Testis (tissue), 3 donors: Measurements from ENCODE around the gene MT1B. TPM values are rescaled to one million over a fixed set of nuclear protein-coding genes. Genes with fewer than 3 reads are reported as not detected.

ENCODE experiments used
- DNase-seq: peaks from one replicate; pipeline ENCODE4 v3.0.0-alpha.2; 2019
- H3K27ac ChIP-seq, 2 donors: fragments of 200-600 bp; sonication (generic); one replicate each; pipeline ENCODE4 v1.5.1; 2019
- H3K27me3 ChIP-seq: fragments of 200-600 bp; sonication (generic); one replicate; pipeline ENCODE4 v1.5.1; 2019
- H3K36me3 ChIP-seq: fragments of 200-600 bp; sonication (generic); one replicate; pipeline ENCODE4 v1.5.1; 2017; ENCODE audit warnings: low read depth; ENCODE audit errors: missing control alignments
- H3K4me1 ChIP-seq: fragments of 200-600 bp; sonication (generic); one replicate; pipeline ENCODE4 v1.5.1; 2019
- H3K4me3 ChIP-seq, 2 donors: fragments of 200-600 bp; sonication (generic); one replicate each; pipeline ENCODE4 v1.5.1; 2017 to 2019
- H3K9me3 ChIP-seq: fragments of 200-600 bp; sonication (generic); one replicate; pipeline ENCODE4 v1.5.1; 2017
- POLR2A ChIP-seq: fragments of 450-650 bp; IDR thresholded peaks from one replicate; pipeline ENCODE4 v1.6.1; 2017; ENCODE audit warnings: antibody characterized with exemption, mild to moderate bottlenecking, moderate library complexity
- WGBS, 2 donors: methylation state at CpG; one replicate each; pipeline ENCODE4 v1.1.5; 2018; 5-methylcytosine and 5-hydroxymethylcytosine counted together
- intact Hi-C: fragments of 100-400 bp; cut with DNase I; formaldehyde crosslinking; loops from one replicate; pipeline ENCODE4 v1.15.1; 2023; ENCODE audit warnings: low total_unique reads
- polyA plus RNA-seq: library from polyadenylated mRNA; stranded (reverse); fragments of 350-450 nt; fragmentation: Illumina TruSeq; extraction: RNeasy Lipid Tissue Mini Kit (QIAGEN cat#74804); gene quantifications from one replicate; pipeline ENCODE4 v1.2.3, GENCODE V29; 2014; ENCODE audit warnings: low read depth, low replicate concordance; ENCODE audit not compliant: insufficient read depth
- total RNA-seq, 2 donors: library from RNA; depleted of rRNA; stranded (reverse); fragments of >200 nt; gene quantifications; one replicate each; pipeline ENCODE4 v1.2.3, GENCODE V29; 2016
- TF ChIP-seq, protein P1 (sequence below), 3 experiments: fragments of 450-650 bp in 2 of 3; fragments of 200-600 bp in 1 of 3; sonication (generic) in 1 of 3; IDR thresholded peaks; one replicate each; pipeline ENCODE4 v1.5.1; 2016 to 2019; ENCODE audit warnings: antibody characterized with exemption in 3 of 3, mild to moderate bottlenecking in 2 of 3, moderate library complexity in 1 of 3

Gene MT1B
- total and polyA plus RNA-seq, 3 donors from 2014 or later = not detected

DNA sequence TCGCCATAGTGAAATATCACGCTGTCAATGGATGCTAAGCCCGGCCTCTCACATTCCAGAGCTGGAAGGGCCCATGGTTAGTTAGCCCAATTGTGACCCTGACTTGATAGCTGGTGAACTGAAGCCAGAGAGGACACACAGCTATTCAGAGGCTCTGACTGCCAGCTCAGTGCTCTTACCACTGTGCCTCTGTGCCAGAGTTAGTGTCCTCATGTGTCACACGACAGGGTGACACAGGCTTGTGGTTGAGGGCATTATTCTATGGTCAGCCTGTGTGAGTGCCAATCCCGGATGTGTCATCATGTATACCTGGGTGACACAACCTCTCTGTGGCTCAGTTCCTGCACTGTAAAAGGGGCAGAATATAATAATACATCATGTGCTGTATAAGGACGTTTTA lies 28.1 kb downstream of the MT1B start:
- no peak for DNase-seq
- 89 to 93% methylated on average over 5 to 6 of the region's 6 CpGs for WGBS, 2 donors
- H3K4me1 ChIP-seq = peaks cover 16% of the 10 kb centered on the region
- intact Hi-C loops = no loop called here
- H3K27ac ChIP-seq = no peak overlapping the region
- no peaks in the 10 kb centered on the region for H3K27me3 ChIP-seq
- no peaks in the 10 kb centered on the region for H3K9me3 ChIP-seq
- TF ChIP-seq POLR2A = no peak
- TF ChIP-seq, protein P1, sequence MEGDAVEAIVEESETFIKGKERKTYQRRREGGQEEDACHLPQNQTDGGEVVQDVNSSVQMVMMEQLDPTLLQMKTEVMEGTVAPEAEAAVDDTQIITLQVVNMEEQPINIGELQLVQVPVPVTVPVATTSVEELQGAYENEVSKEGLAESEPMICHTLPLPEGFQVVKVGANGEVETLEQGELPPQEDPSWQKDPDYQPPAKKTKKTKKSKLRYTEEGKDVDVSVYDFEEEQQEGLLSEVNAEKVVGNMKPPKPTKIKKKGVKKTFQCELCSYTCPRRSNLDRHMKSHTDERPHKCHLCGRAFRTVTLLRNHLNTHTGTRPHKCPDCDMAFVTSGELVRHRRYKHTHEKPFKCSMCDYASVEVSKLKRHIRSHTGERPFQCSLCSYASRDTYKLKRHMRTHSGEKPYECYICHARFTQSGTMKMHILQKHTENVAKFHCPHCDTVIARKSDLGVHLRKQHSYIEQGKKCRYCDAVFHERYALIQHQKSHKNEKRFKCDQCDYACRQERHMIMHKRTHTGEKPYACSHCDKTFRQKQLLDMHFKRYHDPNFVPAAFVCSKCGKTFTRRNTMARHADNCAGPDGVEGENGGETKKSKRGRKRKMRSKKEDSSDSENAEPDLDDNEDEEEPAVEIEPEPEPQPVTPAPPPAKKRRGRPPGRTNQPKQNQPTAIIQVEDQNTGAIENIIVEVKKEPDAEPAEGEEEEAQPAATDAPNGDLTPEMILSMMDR (IDR thresholded peaks at IDR 0.05) = no peak
- H3K4me3 ChIP-seq = no peak overlapping the region
- no peaks in the 10 kb centered on the region for H3K36me3 ChIP-seq

- peak; percentile 93 for DNase-seq
- Histone ChIP-seq H3K9me3 (no peaks in the 10 kb centered on the region), H3K4me3 (peak within 1 kb of the TSS; percentile 48 to 61), H3K27me3 (no peaks in the 10 kb centered on the region), H3K36me3 (no peaks in the 10 kb centered on the region), H3K4me1 (peaks cover 16% of the 10 kb centered on the region), H3K27ac (peak within 1 kb of the TSS; percentile 26 to 76)
- 0 to 1% methylated on average over 31 to 49 of the region's 49 CpGs for WGBS, 2 donors
- intact Hi-C loops = no loop called here
- TF ChIP-seq, protein P1 (IDR thresholded peaks at IDR 0.05) = peak in 1 of 3 experiments; percentile 4
- peak; percentile 78 for TF ChIP-seq POLR2A
These were observed 30.4 kb downstream of the MT1B start, which contains the start of gene MT1X for GRCh38 chr16:56681939-56682702. Gene MT1X (plus strand): TSS chr16:56682470. CDS start chr16:56682541, 71 bp downstream.

- 26 to 33% methylated on average over 7 to 8 of the region's 8 CpGs for WGBS, 2 donors
- Histone ChIP-seq H3K4me3 (peak overlapping the region; percentile 48 to 61), H3K36me3 (no peaks in the 10 kb centered on the region), H3K4me1 (peaks cover 16% of the 10 kb centered on the region), H3K9me3 (no peaks in the 10 kb centered on the region), H3K27ac (peak overlapping the region; percentile 26 to 76), H3K27me3 (no peaks in the 10 kb centered on the region)
- DNase-seq = no peak
- intact Hi-C loops = no loop called here
- TF ChIP-seq, protein P1 (IDR thresholded peaks at IDR 0.05) = no peak
- no peak for TF ChIP-seq POLR2A
These were observed 31.2 kb downstream of the MT1B start for GRCh38 chr16:56682703-56683397.

GRCh38 chr16:56683424-56684172 lies 31.9 kb downstream of the MT1B start:
- peak overlapping the region; percentile 48 to 61 for H3K4me3 ChIP-seq
- 77 to 86% methylated on average over 5 of the region's 5 CpGs for WGBS, 2 donors
- no peak for TF ChIP-seq POLR2A
- TF ChIP-seq, protein P1 (IDR thresholded peaks at IDR 0.05) = no peak
- H3K36me3 ChIP-seq = no peaks in the 10 kb centered on the region
- DNase-seq = no peak
- no peaks in the 10 kb centered on the region for H3K9me3 ChIP-seq
- H3K4me1 ChIP-seq = peaks cover 16% of the 10 kb centered on the region
- intact Hi-C loops = no loop called here
- H3K27ac ChIP-seq = no peak overlapping the region
- H3K27me3 ChIP-seq = no peaks in the 10 kb centered on the region
